Measurements from ENCODE around the gene PDCD4. TPM values are rescaled to one million over a fixed set of nuclear protein-coding genes. Genes with fewer than 3 reads are reported as not detected.
A peak's percentile ranks its signal among the peaks of the same experiment; 100 is the strongest.

Gene PDCD4
- total RNA-seq, 1 donor from 2014 or later, result 79.9 TPM

DNA sequence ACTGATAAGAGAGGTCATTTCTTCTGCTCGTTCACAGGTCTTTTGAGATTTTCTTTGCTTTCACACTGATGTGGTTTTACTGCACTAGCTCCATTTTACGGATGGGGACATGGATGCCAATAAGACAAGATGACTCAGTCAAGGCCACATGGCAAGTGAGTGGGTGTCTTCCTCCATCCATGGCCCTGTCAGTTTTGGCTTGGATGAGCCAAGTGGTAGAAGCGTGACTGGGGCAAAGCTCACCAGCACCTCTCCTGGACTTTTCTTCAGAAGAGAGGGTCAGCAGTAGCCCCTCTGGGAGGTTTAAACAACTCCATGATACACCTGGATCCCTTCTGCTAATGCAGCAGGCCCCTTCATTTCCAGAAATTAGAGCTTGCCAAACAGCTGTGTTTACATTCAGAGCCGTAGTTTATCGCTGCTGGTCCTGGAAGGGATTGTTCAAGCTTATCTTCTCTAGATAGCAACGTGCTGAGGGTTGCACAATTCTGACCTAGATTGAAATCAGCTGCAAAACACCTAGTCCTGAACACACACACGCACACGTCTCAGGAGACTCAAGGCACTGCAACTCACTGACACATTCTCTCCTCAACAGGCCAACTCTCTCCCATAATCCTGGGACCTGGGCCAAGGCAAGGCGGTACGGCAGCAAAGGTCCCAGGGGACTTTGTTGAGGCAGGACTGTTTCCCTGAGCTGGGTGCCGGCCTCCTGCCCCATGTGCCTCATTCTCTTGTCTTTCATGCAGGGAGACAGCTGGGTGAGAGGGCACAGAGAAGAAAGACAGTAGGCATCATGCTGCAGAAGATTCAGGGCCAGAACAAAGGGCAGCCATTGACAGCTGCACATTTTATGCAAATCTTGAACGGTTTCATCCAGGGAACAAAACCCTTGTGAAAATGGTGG lies 14.2 kb upstream of the PDCD4 start:
- peaks cover 11% of the 10 kb centered on the region for H3K4me1 Mint-ChIP-seq (ENCODE audit: low read depth, unreplicated experiment)
- TF ChIP-seq CTCF (IDR thresholded peaks at IDR 0.05; ENCODE audit: insufficient read depth, low read depth, low read length) (no peak), EZH2 (IDR thresholded peaks at IDR 0.05; ENCODE audit: insufficient read depth, low read length) (no peak)
- H3K9me3 Mint-ChIP-seq (ENCODE audit: unreplicated experiment), result peaks cover 3% of the 10 kb centered on the region
- no peak overlapping the region for H3K27ac ChIP-seq (ENCODE audit: low read depth, low read length)
- no peak overlapping the region for H3K4me2 ChIP-seq (ENCODE audit: low read length)
- no peaks in the 10 kb centered on the region for H3K27me3 ChIP-seq (ENCODE audit: insufficient read depth, low read length)
- no peak overlapping the region for H3K9ac ChIP-seq (ENCODE audit: low read length)
- H3K9me3 ChIP-seq (ENCODE audit: insufficient read depth, low read depth, low read length), result no peaks in the 10 kb centered on the region
- H3K79me2 ChIP-seq (ENCODE audit: insufficient read depth, low read length), result no peaks in the 10 kb centered on the region
- H3K4me3 ChIP-seq (ENCODE audit: insufficient read depth, low read depth, low read length), result no peak overlapping the region
- FAIRE-seq, result no peak
- no peak overlapping the region for H3K27ac Mint-ChIP-seq (ENCODE audit: unreplicated experiment)
- no peak overlapping the region for H3K4me3 Mint-ChIP-seq (ENCODE audit: unreplicated experiment)
- peak; percentile 61 for DNase-seq (ENCODE audit: low read depth)
- H3K36me3 ChIP-seq (ENCODE audit: insufficient read depth, low read length), result no peaks in the 10 kb centered on the region
- no peaks in the 10 kb centered on the region for H3K4me1 ChIP-seq (ENCODE audit: insufficient read depth, low read length)
- no peaks in the 10 kb centered on the region for H3K36me3 Mint-ChIP-seq (ENCODE audit: low read depth, unreplicated experiment)
- no peaks in the 10 kb centered on the region for H4K20me1 ChIP-seq (ENCODE audit: insufficient read depth, low read length)
- peaks cover 2% of the 10 kb centered on the region for H3K27me3 Mint-ChIP-seq (ENCODE audit: low read depth, unreplicated experiment)
- H2AFZ ChIP-seq (ENCODE audit: low read depth, low read length), result no peak overlapping the region

DNA sequence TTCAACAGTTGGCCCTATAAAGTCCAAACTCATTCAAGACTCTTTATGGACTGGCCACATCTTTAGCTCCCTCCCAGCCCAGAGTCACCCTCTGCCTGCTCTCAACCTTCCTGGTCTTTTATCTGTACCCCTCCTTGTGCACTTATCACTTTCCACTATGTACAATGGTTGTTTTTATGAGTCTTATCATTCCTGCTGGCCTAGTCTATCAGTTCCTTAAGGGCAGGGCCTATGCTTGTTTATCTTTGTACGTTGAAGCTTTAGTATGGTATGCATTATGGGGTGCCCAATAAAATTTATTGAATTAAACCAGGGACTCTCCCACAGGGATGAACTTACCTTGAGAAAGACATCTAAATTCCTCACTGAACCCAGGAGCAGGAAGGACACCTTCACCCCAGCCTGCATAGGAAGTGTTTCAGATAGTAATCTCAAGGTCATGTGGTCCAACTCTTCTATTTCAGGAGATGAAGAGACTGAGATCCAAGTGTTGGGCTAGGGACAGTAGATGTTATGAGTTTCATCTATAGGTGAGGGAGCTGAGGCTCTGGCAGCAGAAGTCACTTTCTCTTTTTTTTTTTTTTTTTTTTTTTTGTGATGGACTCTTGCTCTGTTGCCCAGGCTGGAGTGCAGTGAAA lies 13.3 kb upstream of the PDCD4 start:
- no peak for FAIRE-seq
- Mint-ChIP-seq H3K9me3 (ENCODE audit: unreplicated experiment) (peaks cover 3% of the 10 kb centered on the region), H3K4me3 (ENCODE audit: unreplicated experiment) (no peak overlapping the region), H3K4me1 (ENCODE audit: low read depth, unreplicated experiment) (peaks cover 5% of the 10 kb centered on the region), H3K27ac (ENCODE audit: unreplicated experiment) (no peak overlapping the region), H3K27me3 (ENCODE audit: low read depth, unreplicated experiment) (peaks cover 2% of the 10 kb centered on the region), H3K36me3 (ENCODE audit: low read depth, unreplicated experiment) (no peaks in the 10 kb centered on the region)
- no peaks in the 10 kb centered on the region for H3K27me3 ChIP-seq (ENCODE audit: insufficient read depth, low read length)
- DNase-seq (ENCODE audit: low read depth), result no peak
- no peaks in the 10 kb centered on the region for H3K4me1 ChIP-seq (ENCODE audit: insufficient read depth, low read length)
- no peak overlapping the region for H3K27ac ChIP-seq (ENCODE audit: low read depth, low read length)
- H3K36me3 ChIP-seq (ENCODE audit: insufficient read depth, low read length), result no peaks in the 10 kb centered on the region
- H3K9me3 ChIP-seq (ENCODE audit: insufficient read depth, low read depth, low read length), result no peaks in the 10 kb centered on the region
- no peaks in the 10 kb centered on the region for H3K79me2 ChIP-seq (ENCODE audit: insufficient read depth, low read length)
- no peak overlapping the region for H2AFZ ChIP-seq (ENCODE audit: low read depth, low read length)
- TF ChIP-seq EZH2 (IDR thresholded peaks at IDR 0.05; ENCODE audit: insufficient read depth, low read length) (no peak), CTCF (IDR thresholded peaks at IDR 0.05; ENCODE audit: insufficient read depth, low read depth, low read length) (no peak)
- no peak overlapping the region for H3K9ac ChIP-seq (ENCODE audit: low read length)
- H3K4me3 ChIP-seq (ENCODE audit: insufficient read depth, low read depth, low read length), result no peak overlapping the region
- no peak overlapping the region for H3K4me2 ChIP-seq (ENCODE audit: low read length)
- no peaks in the 10 kb centered on the region for H4K20me1 ChIP-seq (ENCODE audit: insufficient read depth, low read length)

All from astrocyte (in vitro differentiated cells and primary cell).